ENCODE data around the gene PTPRU.

The PTPRU gene

GRCh38 chr1:29321176-29321575 is 84.9 kb downstream of the PTPRU start:
- DNase-seq (ENCODE audit: low read depth) = no peak
- no peak for TF ChIP-seq CTCF (conservative IDR thresholded peaks at IDR 0.05; ENCODE audit: low read depth, low read length)
- H3K4me3 ChIP-seq (ENCODE audit: low read length) = no peak overlapping the region

GRCh38 chr1:29322147-29322694 is 85.9 kb downstream of the PTPRU start:
- no peak for TF ChIP-seq CTCF (conservative IDR thresholded peaks at IDR 0.05; ENCODE audit: low read depth, low read length)
- no peak for DNase-seq (ENCODE audit: low read depth)
- H3K4me3 ChIP-seq (ENCODE audit: low read length) = no peak overlapping the region

DNA sequence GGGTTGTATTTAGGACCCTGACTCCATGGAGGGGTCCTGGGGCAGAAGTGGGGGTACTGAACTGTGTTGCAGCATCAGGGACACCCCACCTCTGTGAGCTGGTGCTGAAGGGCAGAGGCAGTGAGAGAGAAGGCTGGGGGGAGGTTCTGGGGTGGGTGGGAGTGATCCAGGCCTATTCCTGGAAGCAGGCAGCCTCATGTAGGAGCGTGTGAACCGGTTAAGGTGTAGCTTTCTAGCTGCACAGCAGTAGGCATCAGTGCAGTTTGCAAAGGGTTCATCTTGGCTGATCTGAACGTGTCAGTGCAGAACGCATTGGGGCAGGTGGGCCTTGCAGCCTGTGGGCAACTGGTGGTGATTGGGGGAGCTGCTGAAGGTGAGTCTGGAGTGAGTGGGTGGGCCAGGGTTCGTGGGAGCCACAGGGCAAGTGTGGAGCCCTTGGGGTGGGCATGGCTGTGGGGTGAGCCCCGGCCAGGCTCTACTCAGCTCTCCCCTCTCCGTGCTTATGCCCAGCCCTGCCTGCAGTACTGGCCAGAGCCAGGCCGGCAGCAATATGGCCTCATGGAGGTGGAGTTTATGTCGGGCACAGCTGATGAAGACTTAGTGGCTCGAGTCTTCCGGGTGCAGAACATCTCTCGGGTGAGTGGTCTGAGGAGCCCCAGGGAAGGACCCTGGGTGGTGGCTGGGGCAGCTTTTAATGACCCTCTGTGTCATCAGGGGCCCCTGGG is 86.7 kb downstream of the PTPRU start:
- DNase-seq (ENCODE audit: low read depth) = no peak
- H3K4me3 ChIP-seq (ENCODE audit: low read length) = no peak overlapping the region
- no peak for TF ChIP-seq CTCF (conservative IDR thresholded peaks at IDR 0.05; ENCODE audit: low read depth, low read length)

GRCh38 chr1:29323636-29324035 is 87.3 kb downstream of the PTPRU start:
- no peak for TF ChIP-seq CTCF (conservative IDR thresholded peaks at IDR 0.05; ENCODE audit: low read depth, low read length)
- no peak overlapping the region for H3K4me3 ChIP-seq (ENCODE audit: low read length)
- DNase-seq (ENCODE audit: low read depth) = no peak

DNA sequence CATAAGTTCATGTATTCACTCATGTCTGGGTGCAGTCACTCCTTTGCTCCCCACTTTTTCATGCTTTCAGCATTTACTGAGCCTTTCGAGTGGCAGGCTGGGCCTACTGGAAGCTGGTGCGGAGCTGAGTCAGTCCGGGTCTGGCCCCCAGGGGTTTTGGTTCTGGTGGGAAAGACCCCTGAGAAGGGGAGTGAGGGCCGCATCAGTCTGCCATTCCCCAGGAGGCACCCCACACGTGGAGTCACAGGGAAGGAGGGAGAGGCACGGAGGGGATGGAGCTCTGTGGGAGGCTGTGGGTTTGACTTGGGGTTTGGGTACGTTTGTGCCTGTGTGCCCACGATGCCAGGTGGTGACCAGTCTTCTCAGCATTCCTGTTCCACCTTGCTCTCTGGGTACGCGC is 87.9 kb downstream of the PTPRU start:
- DNase-seq (ENCODE audit: low read depth) = no peak
- no peak for TF ChIP-seq CTCF (conservative IDR thresholded peaks at IDR 0.05; ENCODE audit: low read depth, low read length)
- H3K4me3 ChIP-seq (ENCODE audit: low read length) = no peak overlapping the region

GRCh38 chr1:29324771-29325351 is 88.5 kb downstream of the PTPRU start:
- H3K4me3 ChIP-seq (ENCODE audit: low read length) = no peak overlapping the region
- TF ChIP-seq CTCF (conservative IDR thresholded peaks at IDR 0.05; ENCODE audit: low read depth, low read length) = no peak
- DNase-seq (ENCODE audit: low read depth) = no peak

DNA sequence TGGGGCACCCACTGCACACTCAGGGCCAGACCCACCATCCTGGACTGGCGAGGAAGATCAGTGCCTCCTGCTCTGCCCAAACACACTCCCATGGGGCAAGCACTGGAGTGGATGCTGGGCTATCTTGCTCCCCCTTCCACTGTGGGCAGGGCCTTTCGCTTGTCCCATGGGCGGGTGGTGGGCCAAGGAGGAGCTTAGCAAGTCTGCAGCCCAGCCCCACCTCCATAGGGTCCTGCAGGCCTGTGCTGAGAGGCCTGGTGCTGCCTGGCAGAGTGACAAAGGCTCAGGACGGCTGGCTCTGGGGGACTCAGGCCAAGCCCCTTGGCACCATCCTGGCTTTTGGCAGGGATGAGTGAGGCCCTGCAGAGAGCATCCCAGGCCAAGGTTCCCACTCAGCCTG is 89.4 kb downstream of the PTPRU start:
- H3K4me3 ChIP-seq (ENCODE audit: low read length) = no peak overlapping the region
- no peak for DNase-seq (ENCODE audit: low read depth)
- no peak for TF ChIP-seq CTCF (conservative IDR thresholded peaks at IDR 0.05; ENCODE audit: low read depth, low read length)
